Suprapubic skin (tissue), 4 donors: Measurements from ENCODE around the gene ADAMTS10. TPM values are rescaled to one million over a fixed set of nuclear protein-coding genes. Genes with fewer than 3 reads are reported as not detected.

ENCODE experiments used
- DNase-seq, 2 donors: peaks; one replicate each; pipeline ENCODE4 v3.0.0-alpha.2; 2019; ENCODE audit warnings: low spot score in 2 of 2
- H3K27ac ChIP-seq: fragments of 200-600 bp; sonication (generic); one replicate; pipeline ENCODE4 v1.5.1; 2019
- H3K27me3 ChIP-seq: fragments of 200-600 bp; sonication (generic); one replicate; pipeline ENCODE4 v1.5.1; 2019
- H3K36me3 ChIP-seq: fragments of 200-600 bp; sonication (generic); one replicate; pipeline ENCODE4 v1.5.1; 2019
- H3K4me1 ChIP-seq: fragments of 200-600 bp; sonication (generic); one replicate; pipeline ENCODE4 v1.5.1; 2019
- H3K4me3 ChIP-seq: fragments of 200-600 bp; sonication (generic); one replicate; pipeline ENCODE4 v1.5.1; 2019; ENCODE audit warnings: mild to moderate bottlenecking
- H3K9me3 ChIP-seq: fragments of 200-600 bp; sonication (generic); one replicate; pipeline ENCODE4 v1.5.1; 2019
- EP300 ChIP-seq: sonication (generic); formaldehyde crosslinking; IDR thresholded peaks from one replicate; pipeline ENCODE4 v1.6.1; 2017; ENCODE audit warnings: antibody characterized with exemption
- POLR2A ChIP-seq, 2 donors: fragments of 450-650 bp; IDR thresholded peaks; one replicate each; pipeline ENCODE4 v1.6.1; 2017; ENCODE audit warnings: antibody characterized with exemption in 2 of 2, mild to moderate bottlenecking in 2 of 2, moderate library complexity in 2 of 2
- POLR2AphosphoS5 ChIP-seq, 3 donors: sonication (generic); formaldehyde crosslinking; IDR thresholded peaks; one replicate each; pipeline ENCODE4 v1.6.1; 2017; ENCODE audit warnings: antibody characterized with exemption in 3 of 3
- WGBS: methylation state at CpG from one replicate; pipeline ENCODE4 v1.1.5; 2018; 5-methylcytosine and 5-hydroxymethylcytosine counted together
- total RNA-seq, 4 donors: library from RNA; depleted of rRNA; stranded (reverse); fragments of >200 nt; gene quantifications; one replicate each; pipeline ENCODE4 v1.1.0, GENCODE V29; 2016
- TF ChIP-seq, protein P1 (sequence below), 2 donors: fragments of 200-600 bp in 1 of 2; fragments of 450-650 bp in 1 of 2; sonication (generic) in 1 of 2; IDR thresholded peaks; one replicate each; pipeline ENCODE4 v1.5.1; 2016 to 2019; ENCODE audit warnings: antibody characterized with exemption in 2 of 2, mild to moderate bottlenecking in 1 of 2, moderate library complexity in 1 of 2

Gene ADAMTS10
- total RNA-seq, 4 donors from 2014 or later = 1.8 to 39.6 (median 6.2) TPM

DNA sequence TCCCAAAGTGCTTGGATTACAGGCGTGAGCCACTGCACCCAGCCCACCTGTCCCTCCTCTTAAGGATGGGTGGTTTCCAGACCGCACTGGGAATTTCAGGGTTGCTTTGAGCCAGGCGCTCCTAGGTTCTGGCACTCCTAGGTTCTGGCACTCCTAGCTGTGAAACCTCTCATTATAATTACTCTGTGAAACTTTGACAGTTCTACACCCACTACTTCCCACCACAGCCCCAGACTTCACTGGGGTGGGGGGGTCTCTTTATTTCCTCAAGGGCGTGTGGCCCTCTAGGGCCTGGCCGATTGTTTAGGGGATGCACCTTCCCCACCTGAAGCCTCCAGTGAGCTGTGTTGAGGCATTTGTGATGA lies 2.3 kb upstream of the ADAMTS10 start:
- no peaks in the 10 kb centered on the region for H3K9me3 ChIP-seq
- no peak for DNase-seq
- H3K36me3 ChIP-seq = no peaks in the 10 kb centered on the region
- 49% methylated on average over 5 of the region's 5 CpGs for WGBS
- H3K27ac ChIP-seq = no peak overlapping the region
- H3K4me3 ChIP-seq = no peak overlapping the region
- no peaks in the 10 kb centered on the region for H3K27me3 ChIP-seq
- H3K4me1 ChIP-seq = peaks cover 38% of the 10 kb centered on the region
- TF ChIP-seq POLR2AphosphoS5 (IDR thresholded peaks at IDR 0.05) (no peak), EP300 (no peak), POLR2A (IDR thresholded peaks at IDR 0.05) (no peak)
- TF ChIP-seq, protein P1, sequence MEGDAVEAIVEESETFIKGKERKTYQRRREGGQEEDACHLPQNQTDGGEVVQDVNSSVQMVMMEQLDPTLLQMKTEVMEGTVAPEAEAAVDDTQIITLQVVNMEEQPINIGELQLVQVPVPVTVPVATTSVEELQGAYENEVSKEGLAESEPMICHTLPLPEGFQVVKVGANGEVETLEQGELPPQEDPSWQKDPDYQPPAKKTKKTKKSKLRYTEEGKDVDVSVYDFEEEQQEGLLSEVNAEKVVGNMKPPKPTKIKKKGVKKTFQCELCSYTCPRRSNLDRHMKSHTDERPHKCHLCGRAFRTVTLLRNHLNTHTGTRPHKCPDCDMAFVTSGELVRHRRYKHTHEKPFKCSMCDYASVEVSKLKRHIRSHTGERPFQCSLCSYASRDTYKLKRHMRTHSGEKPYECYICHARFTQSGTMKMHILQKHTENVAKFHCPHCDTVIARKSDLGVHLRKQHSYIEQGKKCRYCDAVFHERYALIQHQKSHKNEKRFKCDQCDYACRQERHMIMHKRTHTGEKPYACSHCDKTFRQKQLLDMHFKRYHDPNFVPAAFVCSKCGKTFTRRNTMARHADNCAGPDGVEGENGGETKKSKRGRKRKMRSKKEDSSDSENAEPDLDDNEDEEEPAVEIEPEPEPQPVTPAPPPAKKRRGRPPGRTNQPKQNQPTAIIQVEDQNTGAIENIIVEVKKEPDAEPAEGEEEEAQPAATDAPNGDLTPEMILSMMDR (IDR thresholded peaks at IDR 0.05) = no peak

DNA sequence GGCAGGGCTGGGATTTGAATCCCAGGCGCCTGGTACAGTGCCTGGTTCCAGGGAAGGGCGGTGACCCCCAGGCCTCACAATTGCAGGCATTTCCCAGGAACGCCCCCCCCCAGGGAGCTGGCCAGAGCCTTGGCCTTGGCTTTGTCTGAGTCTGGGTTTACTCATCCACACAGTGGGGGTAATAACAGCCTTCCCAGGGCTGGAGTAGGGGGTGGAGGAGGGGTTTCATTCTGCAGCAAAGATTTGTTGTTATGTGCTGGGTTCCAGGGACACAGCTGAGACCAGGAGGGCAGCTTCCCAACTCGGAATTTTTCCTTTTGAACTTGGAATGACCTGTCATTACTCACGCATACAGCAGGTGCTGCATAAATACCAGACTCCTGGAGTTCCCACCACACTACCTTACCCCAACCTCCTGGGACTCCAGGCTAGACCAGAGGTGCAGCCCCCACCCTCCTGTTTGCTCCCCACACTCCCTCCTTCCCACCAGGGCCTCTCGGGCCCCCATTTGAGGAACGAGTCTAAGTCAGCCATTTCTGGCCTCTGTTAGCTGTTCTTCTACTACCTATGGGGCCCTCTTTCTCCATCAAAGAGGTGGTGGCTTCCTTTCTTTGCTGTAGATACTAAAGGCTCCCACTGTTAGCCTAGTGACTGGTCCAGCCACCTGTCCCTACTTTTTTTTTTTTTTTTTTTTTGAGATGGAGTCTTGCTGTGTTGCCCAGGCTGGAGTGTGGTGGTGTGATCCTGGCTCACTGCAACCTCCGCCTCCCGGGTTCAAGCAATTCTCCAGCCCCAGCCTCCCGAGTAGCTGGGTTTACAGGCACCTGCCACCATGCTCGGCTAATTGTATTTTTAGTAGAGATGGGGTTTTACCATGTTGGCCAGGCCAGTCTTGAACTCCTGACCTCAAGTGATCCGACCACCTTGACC lies 1.6 kb upstream of the ADAMTS10 start:
- H3K27me3 ChIP-seq = no peaks in the 10 kb centered on the region
- no peaks in the 10 kb centered on the region for H3K9me3 ChIP-seq
- TF ChIP-seq POLR2A (IDR thresholded peaks at IDR 0.05) (no peak), POLR2AphosphoS5 (IDR thresholded peaks at IDR 0.05) (no peak), EP300 (no peak)
- TF ChIP-seq, protein P1 (IDR thresholded peaks at IDR 0.05) = no peak
- no peak overlapping the region for H3K4me3 ChIP-seq
- peak overlapping the region; percentile 86 for H3K27ac ChIP-seq
- peaks cover 42% of the 10 kb centered on the region for H3K4me1 ChIP-seq
- DNase-seq = peak; percentile 84 to 86
- WGBS = 51% methylated on average over 9 of the region's 12 CpGs
- H3K36me3 ChIP-seq = no peaks in the 10 kb centered on the region

DNA sequence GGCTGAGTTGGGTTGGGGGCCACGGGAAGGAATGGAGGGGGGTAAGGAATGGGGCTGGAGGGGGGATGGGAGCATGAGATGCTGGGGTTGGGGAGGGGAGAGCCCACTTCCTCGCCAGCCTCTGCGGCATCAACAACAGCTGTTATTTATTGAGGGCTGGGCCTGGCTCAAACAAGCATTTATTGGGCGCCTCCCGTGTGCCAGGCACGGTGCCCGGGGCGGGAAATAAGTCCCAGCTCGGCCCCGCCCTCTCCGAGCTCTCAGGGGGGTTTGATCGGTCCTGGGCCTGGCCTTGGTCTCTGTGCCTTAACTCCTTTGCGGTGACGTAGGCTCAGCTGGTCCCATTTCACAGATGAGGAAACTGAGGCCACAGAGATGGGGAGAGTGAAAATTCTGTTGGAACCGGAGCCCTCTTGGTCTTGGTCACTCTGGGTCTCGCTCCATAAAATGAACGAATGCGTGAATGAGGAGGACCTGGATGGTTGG lies 919 bp upstream of the ADAMTS10 start:
- Histone ChIP-seq H3K27ac (peak overlapping the region; percentile 86), H3K27me3 (no peaks in the 10 kb centered on the region), H3K9me3 (no peaks in the 10 kb centered on the region), H3K4me1 (peaks cover 49% of the 10 kb centered on the region), H3K4me3 (no peak overlapping the region), H3K36me3 (no peaks in the 10 kb centered on the region)
- 15% methylated on average over 14 of the region's 18 CpGs for WGBS
- TF ChIP-seq POLR2AphosphoS5 (IDR thresholded peaks at IDR 0.05) (peak in 1 of 3 donors; percentile 7), POLR2A (IDR thresholded peaks at IDR 0.05) (no peak)
- TF ChIP-seq, protein P1 (IDR thresholded peaks at IDR 0.05) = no peak
- peak in 1 of 2 donors; percentile 76 for DNase-seq

DNA sequence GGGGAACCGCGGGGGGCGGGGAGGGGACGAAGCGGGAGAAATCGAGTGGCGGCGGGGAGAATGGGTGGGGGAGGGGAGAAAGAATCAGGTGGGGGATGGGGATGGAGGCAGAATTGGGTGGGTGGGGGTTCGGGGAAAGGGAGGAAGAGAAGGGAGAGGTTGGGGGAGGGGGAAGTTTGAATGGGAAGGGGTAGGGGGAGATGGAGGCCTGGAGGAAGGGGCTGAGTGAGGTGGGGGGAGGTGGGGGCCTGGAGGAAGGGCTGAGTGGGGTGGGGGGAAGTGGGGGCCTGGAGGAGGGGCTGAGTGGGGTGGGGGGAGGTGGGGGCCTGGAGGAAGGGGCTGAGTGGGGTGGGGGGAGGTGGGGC lies 403 bp upstream of the ADAMTS10 start:
- WGBS = 3% methylated on average over 7 of the region's 9 CpGs
- no peak for DNase-seq
- H3K27ac ChIP-seq = peak overlapping the region; percentile 86
- H3K9me3 ChIP-seq = no peaks in the 10 kb centered on the region
- peaks cover 49% of the 10 kb centered on the region for H3K4me1 ChIP-seq
- H3K36me3 ChIP-seq = no peaks in the 10 kb centered on the region
- TF ChIP-seq EP300 (no peak), POLR2A (IDR thresholded peaks at IDR 0.05) (no peak), POLR2AphosphoS5 (IDR thresholded peaks at IDR 0.05) (no peak)
- H3K4me3 ChIP-seq = peak overlapping the region; percentile 56
- no peaks in the 10 kb centered on the region for H3K27me3 ChIP-seq

DNA sequence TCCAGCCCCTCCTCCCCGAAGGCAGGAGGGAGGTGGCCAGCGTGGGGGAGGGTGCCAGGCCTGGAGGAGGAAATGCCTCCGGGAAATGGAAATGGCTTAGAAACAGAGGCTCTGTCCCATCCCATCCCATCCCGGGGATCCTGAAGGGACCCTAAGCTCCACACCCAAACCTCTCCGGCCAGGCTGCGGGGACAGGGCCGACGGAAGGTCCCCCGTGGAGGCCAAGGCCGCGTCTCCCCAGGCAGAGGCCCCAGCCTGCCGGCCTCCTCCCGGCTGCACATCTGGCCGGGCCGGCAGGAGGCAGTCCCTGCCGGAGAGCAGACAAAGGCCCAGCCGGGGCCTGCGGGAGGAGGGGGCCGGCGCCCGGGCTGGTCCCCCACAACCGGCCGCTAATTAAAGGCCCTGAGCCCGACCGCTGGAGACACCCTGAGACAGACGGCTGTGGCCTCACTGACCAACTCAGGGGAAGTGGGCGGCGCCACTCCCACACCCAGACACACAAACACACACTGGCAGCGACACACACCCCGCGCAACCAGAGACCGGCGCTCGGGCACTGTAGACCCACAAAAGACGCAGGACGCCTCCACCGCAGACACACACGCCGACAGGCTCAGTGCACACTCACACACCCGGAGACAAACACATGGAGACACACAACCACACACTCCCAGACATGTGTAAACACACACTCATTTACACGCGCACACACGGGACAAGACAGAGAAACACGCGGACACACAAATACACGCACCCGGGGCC lies 1.1 kb downstream of the ADAMTS10 start:
- TF ChIP-seq, protein P1 (IDR thresholded peaks at IDR 0.05) = peak in 1 of 2 donors; percentile 26
- no peak for TF ChIP-seq POLR2A (IDR thresholded peaks at IDR 0.05)
- no peak for TF ChIP-seq POLR2AphosphoS5 (IDR thresholded peaks at IDR 0.05)
- no peak for TF ChIP-seq EP300
- peaks cover 5% of the 10 kb centered on the region for H3K9me3 ChIP-seq
- 6% methylated on average over 4 of the region's 47 CpGs for WGBS
- peak overlapping the region; percentile 86 for H3K27ac ChIP-seq
- H3K27me3 ChIP-seq = no peaks in the 10 kb centered on the region
- peak overlapping the region; percentile 56 for H3K4me3 ChIP-seq
- DNase-seq = peak in 1 of 2 donors; percentile 81
- peaks cover 49% of the 10 kb centered on the region for H3K4me1 ChIP-seq
- peaks cover 9% of the 10 kb centered on the region for H3K36me3 ChIP-seq
